ENCODE results near the gene TBC1D22B. TPM values are rescaled to one million over a fixed set of nuclear protein-coding genes. Genes with fewer than 3 reads are reported as not detected.
A peak's percentile ranks its signal among the peaks of the same experiment; 100 is the strongest.

TBC1D22B gene
- total RNA-seq, 1 experiment from 2014 or later: 12.9 TPM

- DNase-seq: no peak
- H4K91ac ChIP-seq (ENCODE audit: insufficient read length, low read depth, low read length): no peak overlapping the region
- no peak overlapping the region for H3K4me2 ChIP-seq (ENCODE audit: insufficient read depth, insufficient read length, low read length)
- no peak overlapping the region for H3K18ac ChIP-seq (ENCODE audit: insufficient read length, low read depth, low read length)
- Mint-ChIP-seq H3K4me1 (no peaks in the 10 kb centered on the region; a peak in 1 of 4 replicates), H3K9me3 (no peaks in the 10 kb centered on the region; a peak in 1 of 5 replicates), H3K36me3 (ENCODE audit: insufficient read depth in 1 of 3, low read depth in 3 of 3) (peaks cover 2 to 25% (median 22%) of the 10 kb centered on the region in 3 experiments), H3K4me3 (no peak overlapping the region), H3K27ac (peak overlapping the region in 2 of 3 experiments; percentile 8 to 66; a peak in 2 of 7 replicates), H3K27me3 (ENCODE audit: low read depth) (no peaks in the 10 kb centered on the region)
- H2AK5ac ChIP-seq (ENCODE audit: insufficient read length, low read length): no peak overlapping the region
- no peak overlapping the region for H3K23ac ChIP-seq (ENCODE audit: insufficient read length, low read depth, low read length)
- no peaks in the 10 kb centered on the region for H4K20me1 ChIP-seq (ENCODE audit: control insufficient read depth, insufficient read depth, insufficient read length)
- H2BK15ac ChIP-seq (ENCODE audit: low read depth, low read length): no peak overlapping the region
- no CpG with 5 or more reads among the region's 2 CpGs for WGBS (ENCODE audit: extremely low coverage, insufficient read length, low lambda C conversion rate)
- no peak for TF ChIP-seq CTCF (conservative IDR thresholded peaks at IDR 0.05)
- H3K79me1 ChIP-seq (ENCODE audit: insufficient read depth, low read depth, low read length, poor library complexity, severe bottlenecking): no peaks in the 10 kb centered on the region
- no peaks in the 10 kb centered on the region for H3K23me2 ChIP-seq (ENCODE audit: insufficient read length, low read depth, low read length, poor library complexity, severe bottlenecking)
- H3K27ac ChIP-seq (ENCODE audit: insufficient read length, low read depth, low read length): no peak overlapping the region
- H3K79me2 ChIP-seq (ENCODE audit: insufficient read depth, low read length): no peaks in the 10 kb centered on the region
- no peak overlapping the region for H3K56ac ChIP-seq (ENCODE audit: insufficient read length, low read depth, low read length)
- H4K8ac ChIP-seq (replicated peaks; ENCODE audit: insufficient read length, low read depth, low read length): no peak overlapping the region
- H3K9me3 ChIP-seq (ENCODE audit: control insufficient read depth, low read depth, low read length): no peaks in the 10 kb centered on the region
- no peak overlapping the region for H3K4ac ChIP-seq (ENCODE audit: low read depth, low read length)
- H4K5ac ChIP-seq (ENCODE audit: insufficient read length, low read depth, low read length): no peak overlapping the region
- no peaks in the 10 kb centered on the region for H3K4me1 ChIP-seq (ENCODE audit: insufficient read depth, low read length)
- H3K9ac ChIP-seq (ENCODE audit: extremely low read depth, insufficient read length, low read length): no peak overlapping the region
- H2BK120ac ChIP-seq (ENCODE audit: low read depth, low read length, poor library complexity, severe bottlenecking): no peak overlapping the region
- no peak overlapping the region for H3T11ph ChIP-seq (ENCODE audit: low read length)
- no peaks in the 10 kb centered on the region for H3K27me3 ChIP-seq (ENCODE audit: insufficient read depth, low read length)
- no peak overlapping the region for H2AFZ ChIP-seq (ENCODE audit: low read length)
- H2BK12ac ChIP-seq (ENCODE audit: insufficient read length, low read depth, low read length): no peak overlapping the region
- H2BK5ac ChIP-seq (ENCODE audit: insufficient read length, low read length): no peak overlapping the region
- H2BK20ac ChIP-seq (ENCODE audit: low read depth, low read length, poor library complexity, severe bottlenecking): no peak overlapping the region
- H3K14ac ChIP-seq (ENCODE audit: insufficient read depth, low read length): no peak overlapping the region
Measured at GRCh38 chr6:37311741-37312473, 54.3 kb downstream of the TBC1D22B start.
